HFFc6 (cell line): Measurements from ENCODE around the gene CPLANE1. TPM values are rescaled to one million over a fixed set of nuclear protein-coding genes. Genes with fewer than 3 reads are reported as not detected.
"Not testable (repeated sequence)": the region's sequence is repeated elsewhere in the genome, so short reads cannot be mapped to it uniquely, and the experiment has no call there.

Experiments used
- DNase-seq: peaks from one replicate; pipeline ENCODE4 v3.0.0-alpha.2; 2018
- H3K27ac Mint-ChIP-seq: 2 replicates; pipeline ENCODE4 v1.8.0; 2020; ENCODE audit warnings: mild to moderate bottlenecking, mixed read lengths
- H3K27me3 Mint-ChIP-seq: 2 replicates; pipeline ENCODE4 v1.8.0; 2021; ENCODE audit warnings: mild to moderate bottlenecking, moderate library complexity, mixed read lengths; ENCODE audit not compliant: insufficient read depth
- H3K36me3 Mint-ChIP-seq: 2 replicates; pipeline ENCODE4 v1.8.0; 2021; ENCODE audit warnings: low read depth, mixed read lengths
- H3K4me1 Mint-ChIP-seq: 2 replicates; pipeline ENCODE4 v1.8.0; 2020; ENCODE audit warnings: low read depth, mixed read lengths
- H3K4me3 Mint-ChIP-seq: 2 replicates; pipeline ENCODE4 v1.8.0; 2020; ENCODE audit warnings: mild to moderate bottlenecking, moderate library complexity, mixed read lengths
- H3K9me3 Mint-ChIP-seq: 2 replicates; pipeline ENCODE4 v1.8.0; 2020; ENCODE audit warnings: mild to moderate bottlenecking, mixed read lengths
- long read RNA-seq: library from polyadenylated mRNA; unstranded; transcript quantifications from one replicate; pipeline ENCODE4 v2.0.0, GENCODE V29; 2019
- total RNA-seq, 6 experiments: library from RNA; stranded (reverse); fragmentation: NEBNext Ultra II Directional; extraction: Animal tissue kit (Norgen Biotek cat#: 25700); gene quantifications; 2 replicates in 1 of 6; 3 replicates in 5 of 6; pipeline ENCODE4 v1.2.3, GENCODE V29; 2021
- TF ChIP-seq, protein P1 (sequence below): fragments of 200-600 bp; sonication (generic); IDR thresholded peaks from 2 replicates; pipeline ENCODE4 v1.5.0; 2021; ENCODE audit warnings: antibody characterized with exemption, mild to moderate bottlenecking

The CPLANE1 gene
- total RNA-seq = 10 to 100 TPM; 10.3 to 12.7 (median 11.6) TPM
- long read RNA-seq, partial matches to known transcripts = 7 of 10 reads
- long read RNA-seq, other reads (novel, unspliced or antisense) = 3 of 10 reads

DNA sequence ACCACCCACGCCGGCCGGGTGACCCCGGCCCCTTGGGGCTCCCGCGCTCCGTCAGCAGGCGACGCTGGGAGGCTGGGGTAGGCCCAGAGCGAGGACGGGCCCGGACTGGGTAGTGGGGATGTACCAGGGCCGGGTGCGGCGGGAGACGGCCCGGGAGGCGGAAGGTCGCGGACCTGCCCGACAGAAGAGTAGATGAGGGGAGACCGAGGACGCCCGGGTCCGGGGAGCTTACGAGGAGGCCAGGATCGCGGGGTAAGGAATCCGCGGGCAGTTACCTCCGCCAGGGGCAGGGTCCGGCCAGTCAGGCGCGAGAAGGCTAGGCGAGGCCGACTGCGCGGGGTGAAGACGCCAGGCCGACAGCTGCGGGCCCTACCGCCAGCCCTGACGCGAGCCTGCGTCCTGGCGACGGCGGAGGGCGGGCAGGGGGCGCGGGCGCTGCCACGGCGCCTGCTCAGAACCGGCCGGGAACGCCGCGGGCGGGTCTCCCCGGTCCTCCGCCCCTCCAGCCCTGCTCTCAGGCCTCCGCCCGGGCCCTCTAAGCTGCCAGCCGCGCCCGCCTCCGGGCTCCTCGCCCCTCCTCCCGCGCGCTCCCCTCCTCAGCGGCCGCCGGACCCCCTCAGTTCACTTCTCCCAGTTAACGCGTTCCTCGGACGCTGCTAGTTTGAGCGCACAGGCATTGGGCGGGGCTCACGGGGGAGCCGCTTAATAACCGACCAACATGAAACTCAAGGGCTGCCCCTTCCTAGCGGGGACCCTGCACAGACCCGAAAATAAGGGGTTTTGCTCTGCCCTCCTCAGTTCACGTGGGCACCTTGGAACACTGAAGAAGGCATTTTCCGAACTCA, at the start of gene CPLANE1:
CPLANE1 (minus strand) TSS at position 407 of the 845 bp plus-strand sequence. CDS start 1,678 bp downstream, outside the sequence.
- Mint-ChIP-seq H3K4me3 (peak within 1 kb of the TSS; percentile 89), H3K27ac (peak within 1 kb of the TSS; percentile 89), H3K9me3 (peaks cover 2% of the 10 kb centered on the region; the same call in 1 of the 2 replicates), H3K4me1 (peaks cover 20% of the 10 kb centered on the region), H3K27me3 (no peaks in the 10 kb centered on the region; the same call in 1 of the 2 replicates), H3K36me3 (peaks cover 3% of the 10 kb centered on the region; the same call in 1 of the 2 replicates)
- peak; percentile 42 for DNase-seq
- TF ChIP-seq, protein P1, sequence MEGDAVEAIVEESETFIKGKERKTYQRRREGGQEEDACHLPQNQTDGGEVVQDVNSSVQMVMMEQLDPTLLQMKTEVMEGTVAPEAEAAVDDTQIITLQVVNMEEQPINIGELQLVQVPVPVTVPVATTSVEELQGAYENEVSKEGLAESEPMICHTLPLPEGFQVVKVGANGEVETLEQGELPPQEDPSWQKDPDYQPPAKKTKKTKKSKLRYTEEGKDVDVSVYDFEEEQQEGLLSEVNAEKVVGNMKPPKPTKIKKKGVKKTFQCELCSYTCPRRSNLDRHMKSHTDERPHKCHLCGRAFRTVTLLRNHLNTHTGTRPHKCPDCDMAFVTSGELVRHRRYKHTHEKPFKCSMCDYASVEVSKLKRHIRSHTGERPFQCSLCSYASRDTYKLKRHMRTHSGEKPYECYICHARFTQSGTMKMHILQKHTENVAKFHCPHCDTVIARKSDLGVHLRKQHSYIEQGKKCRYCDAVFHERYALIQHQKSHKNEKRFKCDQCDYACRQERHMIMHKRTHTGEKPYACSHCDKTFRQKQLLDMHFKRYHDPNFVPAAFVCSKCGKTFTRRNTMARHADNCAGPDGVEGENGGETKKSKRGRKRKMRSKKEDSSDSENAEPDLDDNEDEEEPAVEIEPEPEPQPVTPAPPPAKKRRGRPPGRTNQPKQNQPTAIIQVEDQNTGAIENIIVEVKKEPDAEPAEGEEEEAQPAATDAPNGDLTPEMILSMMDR = peak; percentile 46

DNA sequence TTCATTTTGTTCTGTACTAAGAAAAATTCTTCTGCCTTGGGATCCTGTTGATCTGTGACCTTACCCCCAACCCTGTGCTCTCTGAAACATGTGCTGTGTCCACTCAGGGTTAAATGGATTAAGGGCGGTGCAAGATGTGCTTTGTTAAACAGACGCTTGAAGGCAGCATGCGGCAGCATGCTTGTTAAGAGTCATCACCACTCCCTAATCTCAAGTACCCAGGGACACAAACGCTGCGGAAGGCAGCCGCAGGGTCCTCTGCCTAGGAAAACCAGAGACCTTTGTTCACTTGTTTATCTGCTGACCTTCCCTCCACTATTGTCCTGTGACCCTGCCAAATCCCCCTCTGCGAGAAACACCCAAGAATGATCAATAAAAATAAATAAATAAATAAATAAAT, 47.1 kb upstream of the CPLANE1 start:
- peaks cover 22% of the 10 kb centered on the region for H3K36me3 Mint-ChIP-seq
- not testable (repeated sequence) for H3K27me3 Mint-ChIP-seq, H3K4me1 Mint-ChIP-seq, H3K4me3 Mint-ChIP-seq, H3K27ac Mint-ChIP-seq, H3K9me3 Mint-ChIP-seq, DNase-seq

DNA sequence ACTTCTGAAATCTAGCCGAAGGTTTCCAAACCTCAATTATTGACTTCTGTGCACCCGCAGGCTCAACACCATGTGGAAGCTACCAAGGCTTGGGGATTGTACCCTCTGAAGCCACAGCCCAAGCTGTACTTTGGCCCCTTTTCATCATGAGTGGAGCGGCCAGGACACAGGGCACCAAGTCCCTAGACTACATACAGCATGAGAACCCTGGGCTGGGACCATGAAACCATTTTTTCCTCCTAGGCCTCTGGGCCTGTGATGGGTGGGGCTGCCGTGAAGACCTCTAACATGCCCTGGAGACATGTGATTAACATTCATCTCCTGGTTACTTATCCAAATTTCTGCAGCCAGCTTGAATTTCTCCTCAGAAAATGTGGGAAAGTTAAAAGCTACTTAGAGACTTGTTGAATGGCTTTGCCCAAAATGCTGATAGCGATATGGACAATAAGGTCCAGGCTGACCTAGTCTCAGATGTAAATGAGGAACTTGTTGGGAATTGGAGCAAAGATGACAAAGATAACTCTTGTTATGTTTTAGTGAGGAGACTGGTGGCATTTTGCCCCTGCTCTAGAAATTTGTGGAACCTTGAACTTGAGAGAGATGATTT, 34.1 kb upstream of the CPLANE1 start:
- TF ChIP-seq, protein P1 = no peak
- peaks cover 46% of the 10 kb centered on the region for H3K36me3 Mint-ChIP-seq
- DNase-seq = no peak
- peaks cover 2% of the 10 kb centered on the region for H3K27me3 Mint-ChIP-seq
- peaks cover 50% of the 10 kb centered on the region for H3K9me3 Mint-ChIP-seq
- no peaks in the 10 kb centered on the region for H3K4me1 Mint-ChIP-seq
- H3K4me3 Mint-ChIP-seq = no peak overlapping the region
- no peak overlapping the region for H3K27ac Mint-ChIP-seq

DNA sequence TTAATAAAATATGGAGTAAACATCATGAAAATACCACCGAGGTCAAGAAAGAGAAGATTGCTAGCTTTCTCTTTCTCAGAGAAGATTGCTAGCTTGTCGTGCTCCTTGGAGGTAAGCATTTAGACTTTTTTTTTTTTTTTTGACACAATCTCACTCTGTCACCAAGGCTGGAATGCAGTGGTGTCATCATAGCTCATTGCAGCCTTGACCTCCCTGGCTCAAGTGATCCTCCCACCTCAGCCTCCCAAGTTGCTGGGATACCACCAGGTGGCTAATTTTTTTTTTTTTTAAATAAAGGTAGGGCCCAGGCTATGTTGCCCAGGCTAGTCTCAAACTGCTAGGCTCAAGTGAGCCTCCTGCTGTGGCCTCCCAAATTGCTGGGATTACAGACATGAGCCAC, 26.3 kb upstream of the CPLANE1 start:
- TF ChIP-seq, protein P1 = no peak
- Mint-ChIP-seq H3K36me3 (peaks cover 24% of the 10 kb centered on the region), H3K27me3 (peaks cover 2% of the 10 kb centered on the region; the same call in 1 of the 2 replicates), H3K9me3 (peaks cover 23% of the 10 kb centered on the region), H3K27ac (no peak overlapping the region), H3K4me1 (peaks cover 11% of the 10 kb centered on the region), H3K4me3 (no peak overlapping the region)
- no peak for DNase-seq

DNA sequence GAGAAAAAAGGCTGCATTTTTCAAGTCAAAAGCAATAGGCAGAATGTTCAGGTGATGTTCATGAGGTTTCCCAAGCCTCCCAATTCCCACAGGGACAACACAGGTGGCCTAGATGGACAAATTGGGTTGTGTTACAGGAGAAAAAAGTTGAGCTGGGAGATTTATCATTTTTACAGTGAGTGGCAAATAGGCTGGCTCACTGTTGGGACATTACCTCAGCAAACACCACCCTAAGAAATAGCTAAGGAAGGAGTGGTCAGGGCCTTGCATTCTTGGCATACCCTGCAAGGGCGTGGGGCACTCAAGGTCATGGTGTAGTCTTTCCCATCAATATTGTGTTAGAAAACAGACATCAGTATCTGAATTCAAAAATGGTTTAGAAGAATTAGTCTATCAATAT, 23.3 kb upstream of the CPLANE1 start:
- H3K4me3 Mint-ChIP-seq = peak overlapping the region; percentile 38
- H3K9me3 Mint-ChIP-seq = peaks cover 16% of the 10 kb centered on the region
- peak overlapping the region; percentile 91 for H3K27ac Mint-ChIP-seq
- peak; percentile 40 for DNase-seq
- TF ChIP-seq, protein P1 = no peak
- no peaks in the 10 kb centered on the region for H3K27me3 Mint-ChIP-seq
- H3K36me3 Mint-ChIP-seq = peaks cover 20% of the 10 kb centered on the region
- H3K4me1 Mint-ChIP-seq = peaks cover 11% of the 10 kb centered on the region

DNA sequence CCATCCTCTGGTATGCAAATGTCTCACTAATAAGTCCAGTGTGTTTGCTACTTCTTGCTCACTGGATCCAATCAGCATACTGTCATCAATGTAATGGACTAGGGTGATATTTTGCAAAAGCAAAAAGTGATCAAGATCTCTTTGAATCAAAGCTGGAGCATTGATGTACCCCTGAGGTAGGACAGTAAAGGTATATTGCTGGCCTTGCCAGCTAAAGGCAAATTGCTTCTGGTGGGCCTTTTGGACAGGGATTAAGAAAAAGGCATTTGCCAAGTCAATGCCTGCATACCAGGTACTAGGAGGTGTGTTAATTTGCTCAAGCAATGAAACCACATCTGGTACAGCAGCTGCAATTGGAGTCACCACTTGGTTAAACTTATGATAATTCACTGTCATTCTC, 18.9 kb upstream of the CPLANE1 start:
- H3K4me1 Mint-ChIP-seq = peaks cover 11% of the 10 kb centered on the region
- not testable (repeated sequence) for H3K4me3 Mint-ChIP-seq, H3K27ac Mint-ChIP-seq, H3K27me3 Mint-ChIP-seq, DNase-seq
- H3K36me3 Mint-ChIP-seq = peaks cover 20% of the 10 kb centered on the region
- H3K9me3 Mint-ChIP-seq = peaks cover 16% of the 10 kb centered on the region
